GM12873 (cell line): ENCODE results near the gene LETMD1.

Source experiments
- TF ChIP-seq, protein P1 (sequence below): IDR thresholded peaks from 2 replicates; pipeline ENCODE4 v1.5.1; 2012; ENCODE audit warnings: low read depth, mild to moderate bottlenecking, moderate library complexity, low read length, control low read depth; ENCODE audit not compliant: insufficient read depth; ENCODE audit errors: missing control alignments

LETMD1 gene

DNA sequence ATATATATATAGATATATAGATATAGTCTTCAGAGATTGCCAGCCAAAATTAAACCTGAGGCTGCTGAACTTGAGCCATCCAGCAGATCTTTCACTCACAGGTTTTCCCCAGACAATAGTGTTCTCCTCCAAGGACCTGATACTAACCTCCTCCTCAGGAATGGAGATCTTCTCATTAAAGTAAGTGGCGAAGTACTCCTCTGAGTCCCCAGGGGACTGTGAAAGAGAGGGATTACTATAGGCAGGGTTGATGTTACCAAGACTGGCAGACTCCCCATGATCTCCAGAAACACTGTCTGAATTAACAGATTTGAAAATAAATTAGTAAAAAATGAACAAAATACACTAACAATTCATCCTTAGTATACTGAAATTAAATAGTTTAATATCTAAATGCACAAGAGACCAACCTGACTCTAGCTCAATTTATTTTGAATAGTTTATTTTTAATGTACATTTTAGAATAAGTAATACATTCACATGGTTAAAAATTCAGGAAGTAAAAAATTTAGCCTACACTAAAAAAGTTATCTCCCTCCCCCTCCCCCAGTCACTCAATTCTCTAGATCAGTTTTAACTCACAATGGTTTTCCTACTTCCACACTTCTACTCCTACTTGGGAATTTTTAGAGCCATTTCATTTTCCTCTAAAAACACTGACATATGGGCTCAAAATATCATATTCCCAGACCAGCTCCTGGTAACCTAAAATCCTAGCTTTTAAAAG is 39.6 kb upstream of the LETMD1 start:
- TF ChIP-seq, protein P1, sequence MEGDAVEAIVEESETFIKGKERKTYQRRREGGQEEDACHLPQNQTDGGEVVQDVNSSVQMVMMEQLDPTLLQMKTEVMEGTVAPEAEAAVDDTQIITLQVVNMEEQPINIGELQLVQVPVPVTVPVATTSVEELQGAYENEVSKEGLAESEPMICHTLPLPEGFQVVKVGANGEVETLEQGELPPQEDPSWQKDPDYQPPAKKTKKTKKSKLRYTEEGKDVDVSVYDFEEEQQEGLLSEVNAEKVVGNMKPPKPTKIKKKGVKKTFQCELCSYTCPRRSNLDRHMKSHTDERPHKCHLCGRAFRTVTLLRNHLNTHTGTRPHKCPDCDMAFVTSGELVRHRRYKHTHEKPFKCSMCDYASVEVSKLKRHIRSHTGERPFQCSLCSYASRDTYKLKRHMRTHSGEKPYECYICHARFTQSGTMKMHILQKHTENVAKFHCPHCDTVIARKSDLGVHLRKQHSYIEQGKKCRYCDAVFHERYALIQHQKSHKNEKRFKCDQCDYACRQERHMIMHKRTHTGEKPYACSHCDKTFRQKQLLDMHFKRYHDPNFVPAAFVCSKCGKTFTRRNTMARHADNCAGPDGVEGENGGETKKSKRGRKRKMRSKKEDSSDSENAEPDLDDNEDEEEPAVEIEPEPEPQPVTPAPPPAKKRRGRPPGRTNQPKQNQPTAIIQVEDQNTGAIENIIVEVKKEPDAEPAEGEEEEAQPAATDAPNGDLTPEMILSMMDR, result no peak

DNA sequence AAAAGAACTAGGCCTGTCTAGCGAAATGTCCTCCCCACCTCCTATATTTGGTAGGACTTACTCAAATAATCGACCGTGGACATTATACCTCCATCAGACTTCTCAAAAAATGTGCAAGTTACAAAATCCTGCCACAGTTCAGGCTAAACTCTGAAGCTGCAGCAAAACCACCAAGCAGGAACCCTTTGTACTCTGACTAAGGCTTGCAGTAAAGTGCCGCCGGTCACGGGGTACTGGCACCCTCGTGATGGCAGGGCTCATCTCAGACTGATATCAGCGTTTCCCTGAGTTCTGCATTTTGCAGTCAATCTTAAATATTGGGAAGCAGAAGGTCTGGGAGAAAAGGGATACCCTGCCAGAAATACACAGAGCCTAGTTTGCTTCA is 39.1 kb upstream of the LETMD1 start:
- TF ChIP-seq, protein P1, result no peak

DNA sequence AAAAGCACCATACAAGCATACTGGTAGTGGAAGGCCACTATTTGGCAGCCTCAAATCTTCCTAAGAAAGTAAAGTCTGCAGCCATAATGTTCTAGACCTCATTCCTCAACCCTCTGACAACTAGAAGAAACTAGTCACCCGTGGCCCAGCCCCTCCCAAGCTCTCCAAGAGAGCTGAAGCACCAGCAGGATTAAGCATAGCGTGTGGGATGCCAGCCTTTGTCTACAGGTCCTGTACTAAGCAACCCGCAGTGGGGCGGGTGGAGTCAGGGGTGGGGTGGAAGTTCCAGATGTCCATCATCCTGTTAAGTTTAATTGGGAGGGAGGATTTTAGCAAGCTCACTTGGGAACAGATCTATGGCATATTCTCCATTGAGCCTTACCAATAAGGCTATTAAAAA is 36.2 kb upstream of the LETMD1 start:
- TF ChIP-seq, protein P1, result no peak

DNA sequence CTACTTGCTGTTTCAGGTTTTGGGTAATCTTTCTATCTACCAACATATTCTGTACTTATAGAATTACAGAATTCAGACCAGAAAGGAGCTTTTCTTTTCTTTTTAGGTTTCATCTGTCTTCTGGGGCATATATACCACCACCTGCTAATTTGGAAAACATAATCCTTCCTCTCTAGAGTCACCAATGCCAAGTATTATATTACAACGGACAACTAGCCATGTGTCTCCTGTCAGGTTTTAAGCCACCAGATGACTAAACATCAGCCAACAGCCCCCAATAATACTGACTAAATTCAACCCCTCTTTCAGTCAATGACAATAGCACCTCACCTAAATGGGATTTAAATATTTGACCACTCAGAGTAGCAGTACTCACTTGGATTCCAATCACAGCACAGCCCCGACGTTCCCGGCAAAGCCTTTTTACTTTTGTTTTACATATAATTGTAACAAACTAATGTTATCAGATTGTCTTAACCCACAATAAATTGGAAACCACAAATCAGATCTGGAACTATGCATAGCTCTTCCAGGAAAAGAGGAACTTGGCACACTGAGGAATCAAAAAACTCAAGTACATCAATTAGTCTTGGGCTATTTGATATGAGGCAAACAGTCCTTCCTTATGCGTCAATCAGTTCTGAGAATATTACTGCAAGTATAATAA is 35.4 kb upstream of the LETMD1 start:
- TF ChIP-seq, protein P1, result no peak

DNA sequence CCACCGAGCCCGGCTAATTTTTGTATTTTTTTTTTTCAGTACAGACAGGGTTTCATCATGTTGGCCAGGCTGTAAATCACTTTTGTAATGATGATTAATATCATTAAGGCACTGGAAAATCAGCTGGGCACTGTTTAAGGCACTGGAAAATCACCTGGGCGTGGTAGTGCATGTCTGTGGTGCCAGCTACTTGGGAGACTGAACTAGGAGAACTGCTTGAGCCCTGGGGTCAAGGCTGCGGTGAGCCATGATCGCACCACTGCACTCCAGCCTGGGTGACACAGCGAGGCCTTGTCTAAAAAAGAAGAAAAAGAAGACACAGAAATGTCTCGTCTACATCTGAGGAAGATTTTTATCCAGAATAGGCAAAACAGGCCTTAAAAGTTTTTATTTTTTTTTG is 34.7 kb upstream of the LETMD1 start:
- TF ChIP-seq, protein P1, result no peak

DNA sequence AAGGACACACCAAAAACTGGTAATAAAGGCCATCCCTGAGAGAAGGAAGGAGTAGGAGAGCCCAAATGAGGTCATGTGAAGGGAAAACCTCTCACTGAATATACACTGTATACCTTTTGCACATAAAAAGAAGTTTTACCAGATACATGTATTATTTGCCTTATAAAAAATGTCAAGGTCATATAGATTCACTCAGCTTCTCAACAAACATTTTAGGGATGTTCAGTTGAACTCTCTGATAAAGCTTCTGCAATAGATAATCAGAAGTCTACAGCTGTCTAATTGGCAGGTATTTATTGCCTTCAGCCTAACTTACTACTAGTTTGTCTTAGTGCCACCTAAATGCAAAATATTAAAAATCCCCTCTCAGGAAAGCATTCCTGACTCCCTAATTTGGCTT is 30.7 kb upstream of the LETMD1 start:
- TF ChIP-seq, protein P1, result no peak

DNA sequence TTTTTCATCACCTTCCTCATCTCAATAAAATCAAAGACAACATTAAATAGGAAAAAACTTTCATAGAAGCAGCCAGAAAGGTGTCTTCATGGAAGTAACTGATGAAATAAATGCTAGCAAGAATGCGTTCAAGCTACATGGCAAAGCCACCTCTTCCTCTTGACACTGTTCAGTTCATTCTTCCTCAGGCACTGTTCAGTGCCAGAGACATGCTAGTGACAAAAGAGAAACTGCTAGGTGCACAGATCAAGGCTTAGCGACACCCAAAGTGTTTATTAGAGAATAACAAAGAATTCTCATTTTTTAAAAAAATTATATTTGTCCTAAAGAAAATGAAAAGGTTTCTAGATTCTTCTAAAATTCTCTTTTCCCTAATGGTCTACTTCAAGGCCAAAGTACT is 29.2 kb upstream of the LETMD1 start:
- TF ChIP-seq, protein P1, result no peak
